Measurements from ENCODE around the gene AIPL1.

Gene AIPL1

GRCh38 chr17:6448473-6448872 is 13.6 kb upstream of the AIPL1 start:
- no peak for TF ChIP-seq CTCF (IDR thresholded peaks at IDR 0.05; ENCODE audit: low read depth, low read length, missing control alignments)
- H3K4me3 ChIP-seq (ENCODE audit: low read depth, low read length) = no peak overlapping the region
- DNase-seq (ENCODE audit: low read depth) = no peak

GRCh38 chr17:6446516-6447100 is 11.7 kb upstream of the AIPL1 start:
- no peak overlapping the region for H3K4me3 ChIP-seq (ENCODE audit: low read depth, low read length)
- no peak for DNase-seq (ENCODE audit: low read depth)
- TF ChIP-seq CTCF (IDR thresholded peaks at IDR 0.05; ENCODE audit: low read depth, low read length, missing control alignments) = no peak

- no peak for DNase-seq (ENCODE audit: low read depth)
- no peak for TF ChIP-seq CTCF (IDR thresholded peaks at IDR 0.05; ENCODE audit: low read depth, low read length, missing control alignments)
- peak overlapping the region; percentile 58 for H3K4me3 ChIP-seq (ENCODE audit: low read depth, low read length)
Observed at GRCh38 chr17:6444571-6445335, 9.8 kb upstream of the AIPL1 start.

- H3K4me3 ChIP-seq (ENCODE audit: low read depth, low read length) = peak within 1 kb of the TSS; percentile 66
- peak; percentile 59 for DNase-seq (ENCODE audit: low read depth)
- TF ChIP-seq CTCF (IDR thresholded peaks at IDR 0.05; ENCODE audit: low read depth, low read length, missing control alignments) = no peak
Observed at GRCh38 chr17:6443692-6444570, 9.0 kb upstream of the AIPL1 start, which contains the start of gene PIMREG. TSS of gene PIMREG (plus strand) at chr17:6444455. CDS start at chr17:6445111, 656 bp downstream.

GRCh38 chr17:6442775-6443174 is 7.9 kb upstream of the AIPL1 start:
- H3K4me3 ChIP-seq (ENCODE audit: low read depth, low read length) = no peak overlapping the region
- no peak for DNase-seq (ENCODE audit: low read depth)
- no peak for TF ChIP-seq CTCF (IDR thresholded peaks at IDR 0.05; ENCODE audit: low read depth, low read length, missing control alignments)

GRCh38 chr17:6439951-6440350 is 5.0 kb upstream of the AIPL1 start:
- no peak for DNase-seq (ENCODE audit: low read depth)

More at GRCh38 chr17:6439951-6440350, 5.0 kb upstream of the AIPL1 start:
- H3K4me3 ChIP-seq (ENCODE audit: low read depth, low read length) = no peak overlapping the region
- TF ChIP-seq CTCF (IDR thresholded peaks at IDR 0.05; ENCODE audit: low read depth, low read length, missing control alignments) = no peak
